HG03095 (cell line): ENCODE measurements around the gene RSBN1L.
"Not testable (repeated sequence)": the region's sequence is repeated elsewhere in the genome, so short reads cannot be mapped to it uniquely, and the experiment has no call there.

Experiments used
- ATAC-seq: cut with Tn5 transposase; IDR thresholded peaks from one replicate; pipeline ENCODE4 v1.9.1; 2021; ENCODE audit warnings: moderate library complexity; ENCODE audit not compliant: unreplicated experiment

RSBN1L gene

DNA sequence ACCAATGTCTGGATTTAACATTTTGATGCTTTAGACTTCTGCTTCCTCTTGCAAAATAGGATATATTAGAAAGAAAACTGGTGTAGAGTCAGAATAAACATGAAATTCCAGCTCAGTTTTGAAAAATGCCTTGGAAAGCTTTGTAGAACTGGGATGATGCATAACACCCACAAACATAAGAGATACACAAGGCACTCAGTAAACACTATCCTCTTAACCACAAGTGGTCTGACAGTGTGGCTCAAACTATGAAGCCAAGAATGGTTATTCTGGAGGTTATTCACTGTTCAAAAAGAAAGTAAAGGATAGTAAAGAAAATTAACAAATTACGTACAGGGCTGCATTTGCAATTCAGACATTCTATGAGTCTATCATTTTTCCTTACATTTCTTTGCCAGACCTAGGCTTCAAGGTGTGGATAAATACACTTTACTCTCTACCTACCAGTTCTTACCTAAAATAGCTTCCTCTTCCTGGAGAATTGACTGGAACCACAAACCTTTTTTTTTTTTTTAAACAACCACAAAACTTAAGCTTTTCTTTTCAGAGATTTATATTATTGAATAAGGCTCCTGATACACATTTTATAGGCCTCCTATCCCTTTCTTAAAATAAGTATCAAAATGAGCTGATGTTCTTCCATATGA lies 9.0 kb upstream of the RSBN1L start:
- ATAC-seq: no peak

DNA sequence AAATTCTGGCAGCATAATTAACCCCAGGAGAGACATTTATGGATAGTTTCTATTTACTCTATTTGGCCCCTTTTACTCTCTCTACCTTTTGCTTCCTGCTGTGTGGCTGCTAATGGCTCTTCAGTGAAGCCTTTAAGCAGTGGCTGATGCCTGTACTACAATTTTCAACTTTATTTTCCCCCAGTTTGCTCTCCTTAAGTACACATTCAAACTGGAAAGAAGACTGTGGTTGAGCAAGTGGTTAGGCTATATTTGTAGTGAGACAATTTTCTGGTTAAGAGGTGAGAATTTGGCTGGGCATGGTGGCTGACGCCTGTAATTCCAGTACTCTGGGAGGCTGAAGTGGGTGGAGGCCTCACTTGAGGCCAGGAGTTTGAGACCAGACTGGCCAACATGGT lies 8.5 kb upstream of the RSBN1L start:
- ATAC-seq: no peak

DNA sequence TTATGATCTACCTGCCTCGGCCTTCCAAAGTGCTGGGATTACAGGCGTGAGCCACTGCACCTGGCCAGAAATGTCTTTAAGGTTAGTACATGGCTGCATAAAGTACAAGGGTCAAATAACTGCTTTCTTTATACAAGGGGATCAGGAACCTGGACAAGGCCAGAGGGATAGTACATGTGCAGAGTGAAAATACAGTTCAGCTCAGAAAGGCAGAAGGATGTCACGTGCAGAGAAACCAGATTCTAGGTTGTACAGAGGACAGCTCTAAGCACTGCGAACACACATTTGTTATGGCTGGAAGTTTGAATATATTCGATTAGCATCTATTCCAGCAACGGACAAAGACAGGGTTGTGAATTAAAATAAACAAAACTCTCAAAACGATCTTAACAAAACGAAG lies 6.0 kb upstream of the RSBN1L start:
- ATAC-seq: no peak

DNA sequence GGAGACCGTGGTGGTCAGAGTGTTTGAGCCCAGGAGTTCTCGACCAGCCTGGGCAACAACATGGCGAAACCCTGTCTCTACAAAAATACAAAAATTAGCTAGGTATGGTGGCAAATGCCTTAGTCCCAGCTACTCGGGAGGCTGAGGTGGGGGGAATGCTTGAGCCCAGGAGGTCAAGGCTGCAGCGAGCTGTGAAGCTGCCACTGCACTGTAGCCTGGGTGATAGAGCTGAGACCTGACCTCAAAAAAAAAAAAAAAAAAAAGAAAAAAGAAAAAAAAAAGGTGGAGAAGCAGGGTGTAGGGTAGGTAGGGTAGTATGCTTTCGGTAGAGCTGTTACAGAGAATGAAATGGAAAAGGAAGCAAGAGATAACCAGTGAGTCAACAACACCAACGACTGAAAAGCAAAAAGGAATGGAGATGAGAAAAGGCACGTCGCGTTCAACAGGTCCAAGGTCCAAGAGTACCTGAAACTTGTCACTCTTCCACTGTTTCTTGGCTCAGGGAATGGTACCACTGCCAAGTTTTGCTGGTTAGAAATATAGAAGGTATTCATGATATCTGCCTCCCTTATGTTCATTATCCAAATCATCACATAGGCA lies 4.3 kb upstream of the RSBN1L start:
- no peak for ATAC-seq

DNA sequence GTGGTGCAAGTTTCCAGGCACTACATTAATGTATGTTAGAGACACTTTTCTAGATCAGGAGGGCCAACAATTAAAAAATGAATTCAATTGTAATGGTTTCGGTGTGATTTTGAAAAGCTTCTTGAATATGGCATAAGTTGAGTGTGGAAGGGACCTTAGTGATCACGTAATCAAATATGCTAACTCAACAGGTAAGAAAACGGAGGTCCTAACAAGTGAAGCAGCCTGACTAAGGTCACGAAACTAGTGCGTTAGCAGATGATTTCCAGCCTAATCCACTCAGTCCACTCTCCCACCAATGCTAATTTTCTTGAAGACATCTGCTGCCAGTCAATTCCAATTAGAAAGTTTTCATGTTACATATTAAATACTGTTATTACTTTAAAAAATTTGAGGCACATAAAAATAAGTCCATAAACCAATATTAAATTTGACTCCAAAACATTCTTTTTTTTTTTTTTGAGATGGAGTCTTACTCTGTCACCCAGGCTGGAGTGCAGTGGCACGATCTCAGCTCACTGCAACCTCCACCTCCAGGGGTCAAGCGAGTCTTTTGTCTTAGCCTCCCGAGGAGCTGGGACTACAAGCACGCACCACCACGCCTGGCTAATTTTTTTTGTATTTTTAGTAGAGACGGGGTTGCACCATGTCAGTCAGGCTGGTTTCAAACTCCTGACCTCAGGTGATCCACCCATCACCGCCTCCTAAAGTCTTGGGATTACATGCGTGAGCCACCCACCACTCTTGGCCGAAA lies 2.3 kb upstream of the RSBN1L start:
- ATAC-seq: no peak

DNA sequence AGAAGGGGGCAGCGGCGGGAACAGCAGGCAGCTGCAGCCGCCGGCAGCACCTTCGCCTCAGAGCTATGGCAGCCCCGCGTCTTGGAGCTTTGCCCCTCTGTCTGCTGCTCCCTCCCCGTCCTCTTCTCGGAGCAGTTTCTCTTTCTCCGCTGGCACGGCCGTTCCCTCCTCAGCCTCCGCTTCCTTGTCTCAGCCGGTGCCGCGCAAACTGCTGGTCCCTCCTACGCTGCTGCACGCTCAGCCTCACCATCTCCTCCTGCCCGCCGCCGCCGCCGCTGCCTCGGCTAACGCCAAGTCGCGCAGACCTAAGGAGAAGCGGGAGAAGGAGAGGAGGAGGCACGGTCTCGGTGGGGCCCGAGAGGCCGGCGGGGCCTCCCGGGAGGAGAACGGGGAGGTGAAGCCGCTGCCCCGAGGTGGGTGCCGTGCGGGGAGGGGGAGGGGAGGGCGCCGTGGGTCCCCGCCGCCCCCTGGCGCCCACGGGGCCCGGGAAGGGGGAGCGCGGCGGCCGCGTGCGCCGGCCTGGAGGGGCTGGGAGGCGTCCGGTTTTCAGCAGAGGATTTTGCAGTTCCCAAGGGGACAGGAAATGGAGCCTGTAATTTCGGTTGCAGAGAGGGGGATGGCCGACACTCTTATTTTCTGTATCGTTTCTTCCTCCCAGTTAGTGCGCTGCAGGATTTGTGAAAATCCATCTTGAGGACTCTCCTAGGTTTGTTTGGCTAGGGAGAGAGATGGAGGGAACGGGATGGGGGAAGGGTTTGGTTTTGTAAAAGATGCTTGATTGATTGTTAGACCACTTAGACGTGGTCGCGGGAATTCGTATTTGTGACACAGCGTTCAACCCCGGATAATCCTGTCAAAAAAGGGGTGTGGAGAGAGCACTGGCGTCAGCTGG lies 630 bp downstream of the RSBN1L start:
- peak; percentile 25 for ATAC-seq

DNA sequence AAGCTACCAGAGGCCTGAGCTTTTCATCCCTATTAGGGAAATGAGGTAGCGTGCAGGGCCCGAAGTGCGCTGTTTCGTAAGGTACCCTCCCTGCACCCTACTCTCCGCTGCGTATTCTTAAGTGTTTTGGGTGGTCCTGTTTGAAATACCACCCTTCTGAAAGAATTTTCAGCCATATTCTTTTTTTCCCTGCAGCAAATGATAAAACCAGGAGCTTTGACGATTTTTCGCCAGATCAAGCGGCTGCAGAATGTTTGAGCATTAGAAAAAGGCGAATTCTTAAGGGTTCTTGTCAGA lies 1.2 kb downstream of the RSBN1L start:
- ATAC-seq: no peak

DNA sequence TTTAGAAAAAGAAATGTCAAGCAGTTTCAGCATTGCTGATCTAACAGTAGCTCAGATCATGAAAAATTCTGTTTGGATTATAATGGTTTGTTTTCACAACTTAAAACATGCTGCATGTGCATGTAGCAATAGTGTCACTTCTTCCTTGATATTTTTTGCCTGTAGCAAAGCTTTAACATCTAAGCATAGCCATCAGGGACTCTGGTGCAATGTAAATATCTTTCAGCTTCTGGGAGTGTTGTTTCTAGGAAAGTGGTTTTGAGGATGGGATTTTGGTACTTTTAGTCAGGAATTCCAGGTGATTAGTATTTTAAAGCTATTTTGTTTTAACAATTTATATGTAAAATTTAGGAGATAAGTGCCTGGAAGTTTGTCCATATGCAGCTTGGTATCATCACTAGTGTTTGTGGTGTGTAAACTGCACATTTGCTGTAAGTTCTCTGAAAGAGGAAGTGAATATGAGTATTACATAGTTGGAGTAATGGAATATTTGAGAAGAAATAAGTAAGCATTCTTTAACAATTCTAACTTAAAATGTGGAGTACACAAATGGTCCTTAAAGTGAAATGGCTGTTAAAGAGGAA lies 1.9 kb downstream of the RSBN1L start:
- ATAC-seq: no peak

DNA sequence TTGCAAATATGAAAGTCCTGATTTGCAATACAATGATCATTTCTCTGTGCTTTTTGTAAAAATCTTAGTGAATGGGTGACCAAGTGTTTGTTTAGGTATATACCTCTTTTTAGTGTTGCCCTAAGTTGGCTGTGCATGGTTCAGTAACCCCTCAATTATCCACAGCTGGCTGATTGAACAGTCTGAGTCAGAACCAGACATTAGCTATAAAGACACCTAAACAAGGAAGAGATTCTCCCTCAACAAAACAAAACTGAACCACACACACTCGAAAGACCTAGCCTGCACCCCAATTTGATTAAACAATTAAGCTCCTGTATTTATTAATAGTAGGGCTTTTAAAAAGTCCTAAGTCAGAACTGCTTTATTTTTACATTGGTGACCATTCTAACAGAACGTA lies 2.8 kb downstream of the RSBN1L start:
- ATAC-seq: peak; percentile 36

DNA sequence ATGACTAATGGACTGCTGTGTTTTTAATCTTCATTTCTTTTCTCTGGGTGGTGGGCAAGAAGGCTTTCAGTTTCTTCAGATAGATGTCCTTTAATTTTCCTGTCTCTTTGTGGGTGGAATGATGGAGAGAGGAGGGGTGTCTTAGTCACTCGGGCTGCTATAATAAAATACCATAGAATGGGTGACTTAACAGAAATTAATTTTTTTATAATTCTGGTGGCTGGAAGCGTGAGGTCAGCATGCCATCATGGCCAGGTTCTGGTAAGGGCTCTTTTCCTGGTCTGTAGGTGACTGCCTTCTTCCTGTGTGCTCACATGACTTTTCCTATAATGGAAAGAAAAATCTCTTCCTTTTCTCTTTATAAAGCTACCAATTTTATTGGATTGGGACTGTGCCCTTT lies 6.3 kb downstream of the RSBN1L start:
- ATAC-seq: no peak

DNA sequence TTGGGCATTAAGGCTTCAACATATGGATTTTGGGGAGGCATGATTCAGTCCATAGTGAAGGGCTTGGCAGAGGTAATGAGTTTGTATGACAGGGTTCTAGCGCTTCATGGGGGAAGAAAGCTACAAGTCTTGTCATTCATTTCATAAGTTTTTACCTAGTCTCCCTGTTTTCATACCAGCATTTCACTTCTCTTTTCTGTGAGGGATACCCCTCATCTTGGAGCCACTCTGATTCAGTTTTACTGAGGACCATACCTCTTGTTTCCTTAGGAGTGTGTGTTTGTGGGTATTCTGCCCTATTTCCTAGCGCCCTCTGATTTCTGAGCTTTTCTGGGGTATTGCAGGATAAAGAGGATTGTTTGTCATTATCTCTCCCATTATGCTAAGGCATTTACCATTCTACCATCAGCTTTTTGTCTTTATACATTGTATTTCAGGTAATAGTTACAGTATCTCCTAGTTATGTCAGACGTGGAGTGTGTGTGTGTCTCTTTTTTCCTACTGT lies 6.8 kb downstream of the RSBN1L start:
- no peak for ATAC-seq

DNA sequence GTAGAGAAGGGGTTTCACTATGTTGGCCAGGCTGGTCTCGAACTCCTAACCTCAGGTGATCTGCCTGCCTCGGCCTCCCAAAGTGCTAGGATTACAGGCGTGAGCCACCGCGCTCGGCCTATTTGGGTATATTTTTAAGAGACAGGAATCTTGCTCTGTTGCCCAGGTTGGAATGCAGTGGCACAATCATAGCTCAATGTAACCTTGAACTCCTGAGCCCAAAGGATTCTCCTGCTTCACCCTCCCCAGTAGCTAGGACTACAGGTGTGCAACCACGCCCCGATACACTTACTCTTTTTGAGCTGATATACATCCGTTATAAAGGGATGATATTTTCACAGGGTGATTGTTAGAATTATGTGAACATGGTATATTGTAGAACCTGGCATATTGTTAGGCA lies 7.4 kb downstream of the RSBN1L start:
- not testable (repeated sequence) for ATAC-seq

DNA sequence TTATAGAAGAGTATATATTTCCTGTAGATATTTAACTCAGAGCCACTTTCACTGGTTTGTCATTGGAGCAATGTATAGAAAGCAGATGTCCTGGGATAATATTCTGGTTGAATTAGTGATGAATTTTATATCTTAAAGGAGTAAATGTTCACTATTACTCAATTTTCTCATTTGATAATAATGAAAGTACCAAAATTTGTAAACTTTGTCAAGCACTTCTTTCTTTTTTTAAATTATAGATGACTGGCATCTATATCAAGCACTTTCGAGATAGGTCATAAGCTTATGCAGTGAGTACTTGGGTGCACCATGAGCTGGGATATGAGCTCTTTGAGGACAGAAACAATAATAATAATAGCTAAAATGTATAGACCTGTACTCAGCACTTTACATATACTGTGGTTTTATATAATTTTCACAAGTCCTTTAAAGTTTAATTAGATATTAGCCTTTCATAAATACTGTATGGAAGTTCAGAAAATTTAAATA lies 11.3 kb downstream of the RSBN1L start:
- ATAC-seq: no peak

DNA sequence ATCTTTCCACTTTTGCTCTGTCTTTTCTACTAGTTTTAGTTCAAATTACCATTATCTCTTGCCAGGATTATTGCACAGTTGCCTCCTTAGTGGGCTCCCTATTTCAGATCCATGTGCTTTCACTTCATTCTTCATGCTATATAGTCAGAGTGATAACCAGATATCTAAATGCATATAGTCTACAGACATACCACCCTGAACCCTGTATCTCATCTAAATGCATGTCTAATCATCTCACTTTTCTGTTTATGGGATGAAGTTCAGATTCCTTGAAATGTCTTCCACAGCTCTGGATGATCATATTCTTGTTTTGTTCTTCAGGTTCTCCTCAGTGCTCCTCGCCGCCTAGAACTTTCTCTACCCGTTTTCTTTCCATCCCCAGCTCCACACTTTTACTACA lies 13.8 kb downstream of the RSBN1L start:
- no peak for ATAC-seq

DNA sequence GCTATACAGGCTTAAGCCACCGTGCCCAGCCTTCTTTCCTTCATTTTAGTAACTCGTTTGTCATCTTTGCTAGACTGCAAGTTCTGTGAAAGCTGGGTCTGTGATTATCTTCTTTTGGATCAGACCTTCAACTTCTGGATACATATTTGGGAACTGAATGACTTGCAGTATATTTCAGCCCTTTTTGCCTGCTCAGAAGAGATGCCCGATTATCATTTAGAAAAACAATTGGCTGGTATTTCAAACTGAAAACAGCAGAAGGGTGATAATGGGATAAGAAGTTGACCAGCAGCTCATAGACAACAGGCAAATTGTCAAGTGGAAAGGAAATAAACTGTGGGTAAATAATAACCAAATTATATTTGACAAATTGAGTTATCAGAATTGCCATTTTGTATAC lies 14.6 kb downstream of the RSBN1L start:
- no peak for ATAC-seq

DNA sequence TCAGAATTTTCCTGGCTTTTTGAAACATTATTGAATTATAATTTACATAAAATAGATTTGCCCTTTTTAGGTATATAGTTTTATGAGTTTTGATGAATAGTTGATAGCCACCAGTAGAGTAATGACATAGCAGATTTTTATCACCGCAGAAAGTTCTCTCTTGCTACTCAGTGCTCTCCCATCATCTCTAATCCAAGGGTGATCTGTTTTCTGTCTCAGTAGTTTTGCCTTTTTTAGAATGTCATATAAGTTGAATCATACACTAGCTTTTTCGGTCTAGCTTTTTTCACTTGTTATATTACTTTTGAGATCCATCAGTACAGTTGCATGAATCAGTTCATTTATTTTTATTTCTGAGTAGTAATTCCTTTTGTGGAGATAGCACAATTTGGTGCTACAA lies 17.9 kb downstream of the RSBN1L start:
- no peak for ATAC-seq

DNA sequence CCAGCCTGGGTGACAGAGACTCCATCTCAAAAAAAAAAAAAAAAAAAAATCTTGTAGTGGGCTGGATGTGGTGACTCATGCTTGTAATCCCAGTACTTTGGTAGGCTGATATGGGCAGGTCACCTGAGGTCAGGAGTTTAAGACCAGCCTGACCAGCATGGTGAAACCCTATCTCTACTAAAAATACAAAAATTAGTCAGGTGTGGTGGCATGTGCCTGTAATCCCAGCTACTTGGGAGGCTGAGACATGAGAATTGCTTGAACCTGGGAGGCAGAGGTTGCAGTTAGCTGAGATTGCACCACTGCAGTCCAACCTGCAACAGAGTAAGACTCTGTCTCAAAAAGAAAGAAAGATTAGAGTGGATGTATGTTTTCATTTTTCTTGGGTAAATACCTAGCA lies 18.7 kb downstream of the RSBN1L start:
- not testable (repeated sequence) for ATAC-seq

DNA sequence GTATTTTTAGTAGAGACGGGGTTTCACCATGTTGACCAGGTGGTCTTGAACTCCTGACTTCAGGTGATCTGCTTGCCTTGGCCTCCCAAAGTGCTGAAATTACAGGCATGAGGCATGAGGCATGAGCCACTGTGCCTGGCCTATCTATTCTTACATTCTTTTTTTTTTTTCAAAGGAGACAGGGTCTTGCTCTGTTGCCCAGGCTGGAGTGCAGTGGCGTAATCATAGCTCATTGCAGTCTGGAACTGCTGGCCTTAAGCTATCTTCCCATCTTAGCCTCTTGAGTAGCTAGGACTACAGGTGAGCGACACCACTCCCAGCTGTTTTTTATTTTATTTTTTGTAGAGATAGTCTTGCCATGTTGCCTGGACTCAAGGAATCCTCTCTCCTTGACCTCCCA lies 20.5 kb downstream of the RSBN1L start:
- no peak for ATAC-seq

DNA sequence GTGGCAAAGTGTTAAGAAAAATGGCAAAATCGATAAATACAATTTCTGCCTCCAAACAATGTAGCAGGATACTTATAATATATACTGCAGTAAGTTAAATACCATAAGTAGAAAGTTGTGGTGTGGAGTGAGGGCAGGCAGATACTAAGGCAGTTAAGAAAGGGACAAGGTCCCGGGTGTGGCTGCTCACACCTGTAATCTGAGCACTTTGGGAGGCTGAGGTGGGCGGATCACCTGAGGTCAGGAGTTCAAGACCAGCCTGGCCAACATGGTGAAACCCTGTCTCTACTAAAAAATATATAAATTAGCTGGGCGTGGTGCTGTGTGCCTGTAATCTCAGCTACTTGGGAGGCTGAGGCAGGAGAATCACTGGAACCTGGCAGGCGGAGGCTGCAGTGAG lies 21.3 kb downstream of the RSBN1L start:
- ATAC-seq: not testable (repeated sequence)

DNA sequence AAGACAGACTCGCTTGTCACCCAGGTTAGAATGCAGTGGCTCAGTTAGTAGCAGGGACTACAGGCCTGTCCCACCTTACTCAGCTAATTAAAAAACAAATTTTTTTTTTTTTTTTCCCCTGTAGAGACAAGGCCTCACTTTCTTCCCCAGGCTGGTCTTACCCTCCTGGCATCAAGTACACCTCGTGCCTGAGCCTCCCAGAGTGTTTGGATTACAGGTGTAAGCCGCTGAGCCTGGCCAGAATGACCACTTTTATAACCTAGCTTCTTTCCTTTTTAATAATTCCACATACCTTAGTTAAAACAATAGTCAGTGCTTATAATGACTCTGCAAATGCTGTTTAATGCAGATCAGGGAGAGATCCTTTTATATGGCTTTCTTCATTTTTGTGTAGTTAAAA lies 31.3 kb downstream of the RSBN1L start:
- no peak for ATAC-seq
